ENCODE results near the gene C6orf163.

The C6orf163 gene

GRCh38 chr6:87357479-87358196 is 13.0 kb downstream of the C6orf163 start:
- no peak for DNase-seq

- DNase-seq, result no peak
Measured at GRCh38 chr6:87364602-87365252, 20.1 kb downstream of the C6orf163 start.

- no peak for DNase-seq
Measured at GRCh38 chr6:87366072-87366827, 21.6 kb downstream of the C6orf163 start.

- no peak for DNase-seq
Measured at GRCh38 chr6:87366899-87367298, 22.3 kb downstream of the C6orf163 start.

- no peak for DNase-seq
Measured at GRCh38 chr6:87373377-87373776, 28.8 kb downstream of the C6orf163 start.

GRCh38 chr6:87375315-87375714 is 30.7 kb downstream of the C6orf163 start:
- peak; percentile 5 for DNase-seq

GRCh38 chr6:87376643-87377042 is 32.0 kb downstream of the C6orf163 start:
- no peak for DNase-seq

GRCh38 chr6:87378947-87379346 is 34.3 kb downstream of the C6orf163 start:
- no peak for DNase-seq

- DNase-seq, result no peak
Measured at GRCh38 chr6:87382861-87383260, 38.2 kb downstream of the C6orf163 start.

GRCh38 chr6:87384038-87384437 is 39.4 kb downstream of the C6orf163 start:
- no peak for DNase-seq

- no peak for DNase-seq
Measured at GRCh38 chr6:87384449-87384848, 39.8 kb downstream of the C6orf163 start.

- DNase-seq, result no peak
Measured at GRCh38 chr6:87391334-87391733, 46.7 kb downstream of the C6orf163 start.

GRCh38 chr6:87393026-87393622 is 48.5 kb downstream of the C6orf163 start:
- DNase-seq, result peak; percentile 60

- DNase-seq, result no peak
Measured at GRCh38 chr6:87395431-87395830, 50.8 kb downstream of the C6orf163 start.

- peak; percentile 33 for DNase-seq
Measured at GRCh38 chr6:87396595-87397392, 52.2 kb downstream of the C6orf163 start.

GRCh38 chr6:87397656-87398055 is 53.0 kb downstream of the C6orf163 start:
- no peak for DNase-seq

GRCh38 chr6:87401832-87402231 is 57.2 kb downstream of the C6orf163 start:
- DNase-seq, result no peak

GRCh38 chr6:87407561-87407900 is 62.9 kb downstream of the C6orf163 start:
- peak; percentile 60 for DNase-seq

GRCh38 chr6:87407901-87408720 is 63.5 kb downstream of the C6orf163 start, which contains the start of gene CFAP206:
Gene CFAP206, plus strand, starts transcription at chr6:87407972. Its CDS starts 1,868 bp downstream, at chr6:87409840.
- peak; percentile 83 for DNase-seq

- no peak for DNase-seq
Measured at GRCh38 chr6:87408721-87409155, 64.1 kb downstream of the C6orf163 start.
